WERI-Rb-1 (cell line): ENCODE measurements around the gene CERCAM.

Experiments used
- DNase-seq: peaks from one replicate; pipeline ENCODE4 v3.0.0-alpha.2; 2020
- H3K27ac ChIP-seq: fragments of 250-450 bp; sonication (Bioruptor Pico); 2 replicates; pipeline ENCODE4 v1.5.1; 2020; ENCODE audit warnings: mild to moderate bottlenecking, moderate library complexity
- H3K27me3 ChIP-seq: fragments of 250-450 bp; sonication (Bioruptor Pico); 2 replicates; pipeline ENCODE4 v1.5.1; 2021; ENCODE audit warnings: mild to moderate bottlenecking, low read depth, moderate library complexity; ENCODE audit not compliant: insufficient read depth, severe bottlenecking
- H3K36me3 ChIP-seq: fragments of 250-450 bp; sonication (Bioruptor Pico); 2 replicates; pipeline ENCODE4 v1.5.1; 2020; ENCODE audit warnings: mild to moderate bottlenecking, moderate library complexity
- H3K4me3 ChIP-seq: 2 replicates; pipeline ENCODE4 v1.5.1; 2011; ENCODE audit warnings: low read depth, mild to moderate bottlenecking, control low read depth, low read length
- H3K9me3 ChIP-seq: fragments of 250-450 bp; sonication (Bioruptor Pico); 2 replicates; pipeline ENCODE4 v1.5.1; 2021; ENCODE audit warnings: mild to moderate bottlenecking, moderate library complexity; ENCODE audit not compliant: severe bottlenecking
- TF ChIP-seq, protein P1 (sequence below): IDR thresholded peaks from 2 replicates; pipeline ENCODE4 v1.5.1; 2011; ENCODE audit warnings: low read depth, mild to moderate bottlenecking, control low read depth, inconsistent platforms, low read length

CERCAM gene

DNA sequence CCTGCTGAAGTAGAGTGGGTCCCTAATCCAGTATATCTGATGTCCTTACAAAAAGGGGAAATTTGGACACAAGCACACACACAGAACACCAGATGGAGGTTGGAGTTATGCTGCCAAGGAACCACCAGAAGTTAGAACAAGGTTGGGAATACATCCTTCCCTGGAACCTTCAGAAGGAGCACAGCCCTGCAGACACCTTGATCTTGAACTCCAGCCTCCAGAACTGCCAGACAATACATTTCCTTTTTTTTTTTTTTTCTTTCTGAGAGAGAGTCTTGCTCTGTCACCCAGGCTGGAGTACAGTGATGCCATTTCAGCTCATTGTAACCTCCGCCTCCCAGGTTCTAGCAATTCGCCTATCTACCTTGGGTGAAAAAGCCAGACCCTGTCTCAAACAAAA lies 28.1 kb downstream of the CERCAM start:
- peak overlapping the region; percentile 56 for H3K27ac ChIP-seq
- H3K9me3 ChIP-seq: peaks cover 6% of the 10 kb centered on the region
- no peaks in the 10 kb centered on the region for H3K36me3 ChIP-seq
- no peak overlapping the region for H3K4me3 ChIP-seq
- no peak for DNase-seq
- TF ChIP-seq, protein P1, sequence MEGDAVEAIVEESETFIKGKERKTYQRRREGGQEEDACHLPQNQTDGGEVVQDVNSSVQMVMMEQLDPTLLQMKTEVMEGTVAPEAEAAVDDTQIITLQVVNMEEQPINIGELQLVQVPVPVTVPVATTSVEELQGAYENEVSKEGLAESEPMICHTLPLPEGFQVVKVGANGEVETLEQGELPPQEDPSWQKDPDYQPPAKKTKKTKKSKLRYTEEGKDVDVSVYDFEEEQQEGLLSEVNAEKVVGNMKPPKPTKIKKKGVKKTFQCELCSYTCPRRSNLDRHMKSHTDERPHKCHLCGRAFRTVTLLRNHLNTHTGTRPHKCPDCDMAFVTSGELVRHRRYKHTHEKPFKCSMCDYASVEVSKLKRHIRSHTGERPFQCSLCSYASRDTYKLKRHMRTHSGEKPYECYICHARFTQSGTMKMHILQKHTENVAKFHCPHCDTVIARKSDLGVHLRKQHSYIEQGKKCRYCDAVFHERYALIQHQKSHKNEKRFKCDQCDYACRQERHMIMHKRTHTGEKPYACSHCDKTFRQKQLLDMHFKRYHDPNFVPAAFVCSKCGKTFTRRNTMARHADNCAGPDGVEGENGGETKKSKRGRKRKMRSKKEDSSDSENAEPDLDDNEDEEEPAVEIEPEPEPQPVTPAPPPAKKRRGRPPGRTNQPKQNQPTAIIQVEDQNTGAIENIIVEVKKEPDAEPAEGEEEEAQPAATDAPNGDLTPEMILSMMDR: no peak
- H3K27me3 ChIP-seq: no peaks in the 10 kb centered on the region

- Histone ChIP-seq H3K4me3 (no peak overlapping the region), H3K27me3 (no peaks in the 10 kb centered on the region), H3K36me3 (peaks cover 14% of the 10 kb centered on the region), H3K9me3 (no peaks in the 10 kb centered on the region), H3K27ac (no peak overlapping the region)
- no peak for DNase-seq
- TF ChIP-seq, protein P1: no peak
These were observed 34.3 kb downstream of the CERCAM start for GRCh38 chr9:128454991-128455390.

GRCh38 chr9:128455849-128456612 lies 35.4 kb downstream of the CERCAM start, which contains the start of gene ODF2:
Gene ODF2, plus strand, starts transcription at chr9:128456006. Its CDS starts 86 bp downstream, at chr9:128456092.
- Histone ChIP-seq H3K36me3 (peaks cover 24% of the 10 kb centered on the region), H3K27me3 (no peaks in the 10 kb centered on the region), H3K4me3 (peak within 1 kb of the TSS; percentile 78), H3K9me3 (no peaks in the 10 kb centered on the region), H3K27ac (peak within 1 kb of the TSS; percentile 86)
- DNase-seq: peak; percentile 100
- TF ChIP-seq, protein P1: no peak

GRCh38 chr9:128456613-128457061 lies 36.0 kb downstream of the CERCAM start:
- Histone ChIP-seq H3K9me3 (no peaks in the 10 kb centered on the region), H3K27me3 (no peaks in the 10 kb centered on the region), H3K4me3 (peak overlapping the region; percentile 78), H3K27ac (peak overlapping the region; percentile 86), H3K36me3 (peaks cover 30% of the 10 kb centered on the region)
- DNase-seq: peak; percentile 84
- TF ChIP-seq, protein P1: no peak

DNA sequence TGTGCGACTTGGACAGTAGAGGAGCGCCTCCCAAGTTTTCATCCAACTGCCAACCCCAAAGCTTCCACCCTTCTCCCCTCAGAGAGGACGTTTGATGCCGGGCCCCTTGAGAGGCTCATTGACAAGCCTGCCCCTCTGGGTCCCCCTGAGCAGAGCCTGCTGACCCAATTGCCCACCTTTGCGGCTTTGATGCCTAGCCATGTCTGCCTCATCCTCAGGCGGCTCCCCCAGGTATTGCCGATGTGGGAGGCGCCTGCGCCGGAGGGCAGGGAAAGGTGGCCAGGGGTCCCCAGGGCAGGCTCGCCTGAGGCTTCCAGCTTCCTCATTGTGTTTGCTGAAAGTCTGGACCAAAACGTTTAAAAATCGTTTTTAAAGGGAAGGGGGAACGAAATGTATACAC lies 36.5 kb downstream of the CERCAM start:
- H3K4me3 ChIP-seq: peak overlapping the region; percentile 78
- H3K27ac ChIP-seq: peak overlapping the region; percentile 86
- TF ChIP-seq, protein P1: no peak
- H3K36me3 ChIP-seq: peaks cover 36% of the 10 kb centered on the region
- no peaks in the 10 kb centered on the region for H3K9me3 ChIP-seq
- no peak for DNase-seq
- H3K27me3 ChIP-seq: no peaks in the 10 kb centered on the region
